GM18951 (cell line): ENCODE results near the gene NCR1.
"Not testable (repeated sequence)": the region's sequence is repeated elsewhere in the genome, so short reads cannot be mapped to it uniquely, and the experiment has no call there.

ENCODE experiments used
- POLR2A ChIP-seq: IDR thresholded peaks from 4 replicates; pipeline ENCODE4 v1.6.1; 2011; ENCODE audit warnings: mild to moderate bottlenecking; ENCODE audit not compliant: insufficient read length, insufficient read depth; ENCODE audit errors: extremely low read depth
- in situ Hi-C: fragments of 300-500 bp; cut with MboI; formaldehyde crosslinking; loops from one replicate; pipeline ENCODE4 v1.12.0; 2022; ENCODE audit warnings: low sequenced_read_pairs, mixed read lengths, inconsistent platforms; ENCODE audit not compliant: unreplicated experiment

Gene NCR1, protein sequence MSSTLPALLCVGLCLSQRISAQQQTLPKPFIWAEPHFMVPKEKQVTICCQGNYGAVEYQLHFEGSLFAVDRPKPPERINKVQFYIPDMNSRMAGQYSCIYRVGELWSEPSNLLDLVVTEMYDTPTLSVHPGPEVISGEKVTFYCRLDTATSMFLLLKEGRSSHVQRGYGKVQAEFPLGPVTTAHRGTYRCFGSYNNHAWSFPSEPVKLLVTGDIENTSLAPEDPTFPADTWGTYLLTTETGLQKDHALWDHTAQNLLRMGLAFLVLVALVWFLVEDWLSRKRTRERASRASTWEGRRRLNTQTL

DNA sequence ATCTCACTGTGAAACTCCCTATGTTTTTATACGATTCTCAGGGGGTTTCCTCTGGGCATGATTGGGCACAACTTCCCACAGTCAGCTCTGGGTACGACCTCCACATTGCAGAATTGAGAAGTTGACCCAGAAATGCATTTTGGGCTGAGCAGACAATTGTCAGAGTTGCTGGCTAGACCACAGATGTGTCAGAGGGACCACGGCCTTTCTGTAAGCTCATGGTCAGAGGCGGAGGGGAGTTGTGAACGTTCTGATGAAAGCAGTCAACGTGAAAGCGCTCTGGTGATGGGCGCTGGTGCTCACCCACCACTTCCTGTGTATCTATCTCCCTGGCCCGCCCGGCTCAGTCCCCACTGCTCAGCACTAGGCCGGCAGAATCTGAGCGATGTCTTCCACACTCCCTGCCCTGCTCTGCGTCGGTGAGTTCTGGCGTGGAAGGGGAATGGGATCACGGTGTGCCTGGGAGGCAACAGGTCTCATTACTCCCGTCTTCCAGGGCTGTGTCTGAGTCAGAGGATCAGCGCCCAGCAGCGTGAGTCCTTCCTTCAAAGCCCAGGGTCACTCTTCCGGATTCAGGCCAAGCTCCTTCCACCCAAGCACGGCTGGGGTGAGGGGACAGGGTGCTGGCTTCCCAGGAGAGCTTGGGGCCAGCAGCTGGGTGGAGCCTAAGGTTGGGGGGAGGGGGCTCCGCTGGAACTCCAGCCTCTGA lies at the start of gene NCR1:
NCR1 (plus strand) TSS at position 346 of the 709 bp plus-strand sequence; CDS start at position 386, 40 bp downstream.
- no peak for TF ChIP-seq POLR2A
- in situ Hi-C loops: no loop called here

DNA sequence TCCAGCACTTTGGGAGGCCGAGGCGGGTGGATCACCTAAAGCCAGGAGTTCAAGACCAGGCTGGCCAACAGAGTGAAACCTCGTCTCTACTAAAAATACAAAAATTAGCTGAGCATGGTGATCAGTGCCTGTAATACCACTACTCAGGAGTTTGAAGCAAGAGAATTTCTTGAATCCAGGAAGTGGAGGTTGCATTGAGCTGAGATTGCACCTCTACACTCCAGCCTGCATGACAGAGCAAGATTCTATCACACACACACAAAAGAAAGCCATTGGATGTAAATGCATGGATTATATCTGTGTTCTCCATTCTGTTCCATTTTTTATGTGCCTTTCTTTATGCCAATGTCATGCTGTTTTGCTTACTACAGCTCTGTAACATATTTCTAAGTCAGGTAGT lies 47.5 kb upstream of the NCR1 start:
- in situ Hi-C loops: not testable (repeated sequence)

DNA sequence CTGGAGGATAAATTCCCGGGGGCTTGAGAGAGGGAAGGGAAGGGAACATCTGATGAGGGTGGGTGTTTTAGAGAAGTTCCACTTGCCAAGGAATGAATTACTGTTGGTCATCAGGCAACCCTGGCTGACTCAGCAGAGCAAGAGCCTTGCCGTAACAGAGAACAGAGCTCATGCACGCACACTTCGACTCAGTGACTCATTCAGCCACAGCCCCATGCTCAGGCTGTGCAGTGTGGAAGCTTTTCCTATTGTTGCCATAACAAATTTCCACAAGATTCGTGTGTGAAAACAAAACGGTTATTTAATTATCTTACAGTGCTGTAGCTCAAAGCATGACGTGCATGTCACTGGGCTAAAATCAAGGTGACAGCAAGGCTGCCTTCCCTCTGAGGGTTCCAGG lies 46.5 kb upstream of the NCR1 start:
- in situ Hi-C loops: not testable (repeated sequence)

DNA sequence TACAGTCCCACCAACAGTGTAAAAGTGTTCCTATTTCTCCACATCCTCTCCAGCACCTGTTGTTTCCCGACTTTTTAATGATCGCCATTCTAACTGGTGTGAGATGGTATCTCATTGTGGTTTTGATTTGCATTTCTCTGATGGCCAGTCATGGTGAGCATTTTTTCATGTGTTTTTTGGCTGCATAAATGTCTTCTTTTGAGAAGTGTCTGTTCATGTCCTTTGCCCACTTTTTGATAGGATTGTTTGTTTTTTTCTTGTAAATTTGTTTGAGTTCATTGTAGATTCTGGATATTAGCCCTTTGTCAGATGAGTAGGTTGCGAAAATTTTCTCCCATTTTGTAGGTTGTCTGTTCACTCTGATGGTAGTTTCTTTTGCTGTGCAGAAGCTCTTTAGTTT lies 42.5 kb upstream of the NCR1 start:
- in situ Hi-C loops: not testable (repeated sequence)

DNA sequence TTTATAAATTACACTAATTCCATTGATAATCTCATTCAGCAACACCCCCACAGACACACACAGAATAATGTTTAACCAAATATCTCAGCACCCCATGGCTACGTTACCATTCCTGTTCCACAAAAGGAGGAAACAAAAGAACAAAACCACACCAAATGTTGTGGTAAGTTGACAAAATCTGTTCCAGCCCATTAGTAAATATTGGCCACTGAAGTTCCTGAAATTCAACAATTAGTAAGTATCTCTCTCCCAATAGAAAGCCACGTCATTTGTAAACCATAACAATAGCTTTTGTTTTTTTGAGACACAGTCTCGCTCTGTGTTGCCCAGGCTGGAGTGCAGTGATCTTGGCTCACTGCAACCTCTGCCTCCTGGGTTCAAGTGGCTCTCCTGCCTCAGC lies 34.3 kb upstream of the NCR1 start:
- in situ Hi-C loops: no loop called here
- TF ChIP-seq POLR2A: no peak

DNA sequence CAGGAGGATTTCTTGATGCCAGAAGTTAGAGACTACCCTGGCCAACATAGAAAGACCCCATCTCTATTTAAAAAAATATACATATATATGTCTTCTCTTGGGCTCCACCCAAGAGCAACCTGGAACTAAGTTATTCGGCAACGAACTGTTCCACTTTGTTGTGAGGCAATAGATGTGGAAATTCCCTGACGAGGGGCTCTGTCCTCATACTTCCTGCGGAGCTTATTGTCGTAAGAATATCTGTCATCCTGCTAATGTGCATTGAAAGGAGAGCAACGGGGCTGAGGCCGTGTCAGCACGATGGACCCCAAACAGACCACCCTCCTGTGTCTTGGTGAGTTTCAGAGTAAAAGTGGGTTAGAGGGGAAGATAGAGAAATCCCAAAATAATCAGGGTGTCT lies 32.0 kb upstream of the NCR1 start, which contains the start of gene FCAR:
FCAR (plus strand) TSS at position 246 of the 400 bp plus-strand sequence; CDS start at position 301, 55 bp downstream.
- in situ Hi-C loops: no loop called here
- no peak for TF ChIP-seq POLR2A

DNA sequence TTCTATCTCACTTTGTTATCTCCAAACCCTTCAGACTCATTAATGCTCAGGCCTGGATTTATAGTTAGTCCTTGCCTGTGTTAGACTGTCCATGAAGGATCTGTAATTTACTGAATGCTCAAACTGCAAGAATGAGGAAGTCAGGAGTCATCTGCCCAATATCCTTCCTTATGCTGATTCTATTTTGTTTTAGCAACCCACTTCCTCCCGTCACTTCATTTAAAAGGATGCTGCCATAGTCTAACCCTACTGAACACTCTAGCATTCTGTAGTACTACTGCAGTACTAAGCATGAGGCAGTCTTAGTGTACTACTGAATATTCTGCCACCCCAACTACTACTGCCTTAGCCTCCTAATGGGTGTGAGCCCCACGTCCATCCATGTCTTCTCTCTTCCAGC lies 30.4 kb upstream of the NCR1 start:
- no peak for TF ChIP-seq POLR2A
- in situ Hi-C loops: loop anchor here (25.0 kb wide), 1 partner anchor 537 kb away; the partner anchor contains the start of gene UBE2S

DNA sequence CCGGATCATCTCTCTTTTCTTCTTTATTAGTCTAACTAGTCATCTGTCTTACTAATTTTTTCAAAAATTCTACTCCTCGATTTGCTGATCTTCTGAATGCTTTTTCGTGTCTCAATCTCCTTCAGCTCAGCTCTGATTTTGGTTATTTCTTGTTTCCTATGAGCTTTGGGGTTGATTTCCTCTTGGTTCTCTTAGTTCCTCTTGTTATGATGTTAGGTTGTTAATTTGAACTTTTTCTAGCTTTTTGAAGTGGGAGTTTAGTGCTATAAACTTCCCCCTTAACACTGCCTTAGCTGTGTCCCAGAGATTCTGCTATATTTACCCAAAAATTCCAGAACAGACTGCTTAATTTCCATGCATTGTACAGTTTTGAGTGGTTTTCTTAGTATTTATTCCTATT lies 28.5 kb upstream of the NCR1 start:
- in situ Hi-C loops: loop anchor here (25.0 kb wide), 1 partner anchor 535 kb away; the partner anchor contains the start of gene UBE2S

DNA sequence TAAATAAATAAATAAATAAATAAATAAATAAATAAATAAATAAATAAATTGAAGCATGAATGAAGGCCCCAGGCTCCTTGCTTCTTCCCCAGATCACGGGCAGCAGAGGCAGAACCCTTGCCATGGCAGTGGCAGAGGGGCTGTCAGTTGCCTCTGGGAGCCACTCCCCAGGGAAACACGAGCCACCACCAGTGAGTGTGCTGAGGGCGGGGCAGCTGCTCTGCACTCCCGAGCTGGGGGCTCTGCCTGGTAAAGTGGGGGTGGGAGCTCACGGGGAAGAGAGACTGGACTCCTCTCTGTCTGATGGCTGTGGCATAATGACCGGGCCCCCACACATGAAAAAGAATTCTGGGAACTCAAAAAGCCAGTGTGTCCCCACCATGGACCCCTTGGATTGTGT lies 24.1 kb upstream of the NCR1 start:
- in situ Hi-C loops: loop anchor here (25.0 kb wide), 1 partner anchor 530 kb away; the partner anchor contains the start of gene UBE2S
- TF ChIP-seq POLR2A: no peak

More for the DNA sequence above, 28.5 kb upstream of the NCR1 start:
- TF ChIP-seq POLR2A: no peak

DNA sequence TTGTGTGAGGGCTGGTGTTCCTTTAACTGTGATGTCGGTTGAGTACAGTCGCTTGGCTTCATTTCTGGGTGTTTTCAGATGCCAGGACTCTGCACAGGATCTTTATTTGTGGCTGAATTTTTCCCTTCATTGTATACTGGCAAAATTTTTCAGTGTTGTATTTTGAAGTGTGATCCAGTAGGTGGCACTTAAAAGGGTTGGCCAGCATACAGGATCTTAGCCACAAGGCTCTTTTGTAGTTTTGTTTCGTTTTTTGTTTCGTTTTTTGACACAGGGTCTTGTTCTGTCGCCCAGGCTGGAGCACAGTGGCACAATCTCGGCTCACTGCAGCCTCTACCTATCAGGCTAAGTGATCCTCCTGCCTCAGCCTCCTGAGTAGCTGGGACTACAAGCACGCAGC lies 23.2 kb upstream of the NCR1 start:
- no peak for TF ChIP-seq POLR2A

DNA sequence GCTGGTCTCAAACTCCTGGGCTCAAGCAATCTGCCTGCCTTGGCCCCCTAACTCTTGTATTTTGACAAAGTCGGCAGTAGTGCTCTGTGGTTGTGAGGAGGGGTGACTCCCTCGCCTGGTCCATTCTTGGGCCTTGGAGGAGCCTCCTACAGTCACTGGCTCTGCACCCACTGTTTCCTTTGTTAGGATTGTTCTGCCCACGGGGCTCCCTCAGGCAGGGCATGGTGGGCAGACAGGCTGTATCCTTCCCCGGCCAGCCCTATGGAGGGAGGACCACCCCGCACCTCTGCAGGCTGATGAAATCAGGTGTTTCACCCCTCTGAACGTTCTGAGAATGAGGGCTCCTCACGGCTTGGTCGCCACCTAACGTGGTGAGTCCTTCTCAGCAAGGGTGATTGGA lies 22.7 kb upstream of the NCR1 start:
- in situ Hi-C loops: loop anchor here (25.0 kb wide), 1 partner anchor 529 kb away; the partner anchor contains the start of gene UBE2S
- no peak for TF ChIP-seq POLR2A

More for the DNA sequence above, 23.2 kb upstream of the NCR1 start:
- in situ Hi-C loops: loop anchor here (25.0 kb wide), 1 partner anchor 530 kb away; the partner anchor contains the start of gene UBE2S

DNA sequence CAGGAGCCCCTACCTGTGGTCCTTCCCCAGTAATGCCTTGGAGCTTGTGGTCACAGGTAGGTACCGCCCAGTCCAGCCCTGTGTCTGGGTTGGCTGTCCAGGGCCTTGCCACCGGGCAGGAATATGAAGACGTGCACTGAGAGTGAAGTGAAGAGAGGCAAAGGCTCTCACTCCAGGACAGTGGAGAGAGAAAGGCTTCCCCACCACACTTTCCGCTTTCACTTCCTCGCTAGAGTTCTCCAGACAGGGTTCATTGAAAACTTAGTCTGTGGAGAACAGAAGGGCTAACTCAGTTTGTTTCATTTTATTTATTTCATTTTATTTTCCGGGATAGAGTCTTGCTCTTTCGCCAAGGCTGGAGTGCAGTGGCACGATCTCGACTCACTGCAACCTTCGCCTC lies 17.7 kb upstream of the NCR1 start:
- TF ChIP-seq POLR2A: no peak
- in situ Hi-C loops: loop anchor here (25.0 kb wide), 1 partner anchor 524 kb away; the partner anchor contains the start of gene UBE2S

DNA sequence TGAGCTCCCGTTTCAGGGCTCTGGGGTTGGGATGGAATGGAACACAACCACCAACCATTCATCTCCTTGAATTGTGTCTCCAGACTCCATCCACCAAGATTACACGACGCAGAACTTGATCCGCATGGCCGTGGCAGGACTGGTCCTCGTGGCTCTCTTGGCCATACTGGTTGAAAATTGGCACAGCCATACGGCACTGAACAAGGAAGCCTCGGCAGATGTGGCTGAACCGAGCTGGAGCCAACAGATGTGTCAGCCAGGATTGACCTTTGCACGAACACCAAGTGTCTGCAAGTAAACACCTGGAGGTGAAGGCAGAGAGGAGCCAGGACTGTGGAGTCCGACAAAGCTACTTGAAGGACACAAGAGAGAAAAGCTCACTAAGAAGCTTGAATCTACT lies 16.4 kb upstream of the NCR1 start:
- in situ Hi-C loops: loop anchor here (25.0 kb wide), 1 partner anchor 523 kb away; the partner anchor contains the start of gene UBE2S
- TF ChIP-seq POLR2A: no peak

DNA sequence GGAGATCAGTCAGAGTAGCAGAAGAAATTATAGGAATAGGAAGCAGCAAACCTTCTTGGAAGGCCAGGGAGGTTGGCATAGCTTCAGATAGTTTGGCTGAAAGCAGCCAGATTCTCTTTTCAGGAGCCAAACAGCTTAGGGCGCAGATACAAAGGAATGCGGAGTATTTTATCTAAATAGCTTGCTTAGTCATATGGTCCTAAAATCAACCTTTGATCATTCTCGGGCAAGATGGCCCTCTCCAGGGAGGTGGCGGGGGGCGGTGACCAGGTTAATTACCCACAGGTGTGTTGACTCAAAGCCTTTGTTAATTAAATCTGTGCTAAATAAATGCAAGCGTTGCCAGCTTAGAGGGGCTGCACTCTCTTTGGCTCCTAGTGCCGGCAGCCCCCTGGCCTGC lies 12.5 kb upstream of the NCR1 start:
- in situ Hi-C loops: loop anchor here (25.0 kb wide), 1 partner anchor 519 kb away; the partner anchor contains the start of gene UBE2S

DNA sequence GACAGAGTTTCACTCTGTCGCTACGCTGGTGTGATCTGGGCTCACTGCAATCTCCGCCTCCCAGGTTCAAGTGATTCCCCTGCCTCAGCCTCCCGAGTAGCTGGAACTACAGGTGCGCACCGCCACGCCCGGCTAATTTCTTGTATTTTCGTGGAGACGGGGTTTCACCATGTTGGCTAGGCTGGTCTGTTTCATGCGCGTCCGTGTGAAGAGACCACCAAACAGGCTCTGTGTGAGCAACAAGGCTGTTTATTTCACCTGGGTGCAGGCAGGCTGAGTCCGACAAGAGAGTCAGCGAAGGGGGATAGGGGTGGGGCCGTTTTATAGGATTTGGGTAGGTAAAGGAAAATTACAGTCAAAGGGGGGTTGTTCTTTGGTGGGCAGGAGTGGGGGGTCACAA lies 11.8 kb upstream of the NCR1 start:
- in situ Hi-C loops: loop anchor here (25.0 kb wide), 1 partner anchor 518 kb away; the partner anchor contains the start of gene UBE2S

More for the DNA sequence above, 12.5 kb upstream of the NCR1 start:
- TF ChIP-seq POLR2A: no peak
